Neural cell (in vitro differentiated cells): ENCODE measurements around the gene SGTA.

Experiments
- CTCF ChIP-seq: fragments of 450-650 bp; IDR thresholded peaks from 2 replicates; pipeline ENCODE4 v1.5.1; 2014; ENCODE audit warnings: antibody characterized with exemption, mild to moderate bottlenecking, moderate library complexity; ENCODE audit not compliant: poor library complexity, severe bottlenecking
- EP300 ChIP-seq: fragments of 450-650 bp; conservative IDR thresholded peaks from 2 replicates; pipeline ENCODE4 v1.6.1; 2014; ENCODE audit warnings: antibody characterized with exemption, mild to moderate bottlenecking, moderate library complexity; ENCODE audit not compliant: poor library complexity, severe bottlenecking
- EZH2 ChIP-seq: fragments of 200-600, 300-800 bp; shearing (Covaris generic), sonication (generic); IDR thresholded peaks from 2 replicates; pipeline ENCODE4 v1.6.1; 2014; ENCODE audit warnings: antibody characterized with exemption, low read length, borderline replicate concordance, mild to moderate bottlenecking; ENCODE audit not compliant: insufficient read depth, poor library complexity, severe bottlenecking
- MXI1 ChIP-seq: fragments of 450-650 bp; conservative IDR thresholded peaks from 2 replicates; pipeline ENCODE4 v1.6.1; 2014; ENCODE audit warnings: antibody characterized with exemption, mild to moderate bottlenecking; ENCODE audit not compliant: poor library complexity, severe bottlenecking
- POLR2AphosphoS5 ChIP-seq: IDR thresholded peaks from 2 replicates; pipeline ENCODE4 v1.6.1; 2012
- RAD21 ChIP-seq: fragments of 450-650 bp; conservative IDR thresholded peaks from 2 replicates; pipeline ENCODE4 v1.6.1; 2014; ENCODE audit warnings: antibody characterized with exemption, mild to moderate bottlenecking, moderate library complexity
- SMC3 ChIP-seq: fragments of 450-650 bp; conservative IDR thresholded peaks from 2 replicates; pipeline ENCODE4 v1.6.1; 2014; ENCODE audit warnings: antibody characterized with exemption, mild to moderate bottlenecking, moderate library complexity; ENCODE audit not compliant: poor library complexity
- TAF1 ChIP-seq: IDR thresholded peaks from 2 replicates; pipeline ENCODE4 v1.6.1; 2012; ENCODE audit warnings: low read depth
- TF ChIP-seq, protein P1 (sequence below): IDR thresholded peaks from 2 replicates; pipeline ENCODE4 v1.6.1; 2012; ENCODE audit warnings: borderline replicate concordance

GRCh38 chr19:2747349-2747748 lies 35.7 kb downstream of the SGTA start:
- TF ChIP-seq CTCF (no peak), EZH2 (no peak), RAD21 (no peak), TAF1 (no peak), MXI1 (no peak), EP300 (no peak), POLR2AphosphoS5 (no peak), SMC3 (no peak)
- TF ChIP-seq, protein P1, sequence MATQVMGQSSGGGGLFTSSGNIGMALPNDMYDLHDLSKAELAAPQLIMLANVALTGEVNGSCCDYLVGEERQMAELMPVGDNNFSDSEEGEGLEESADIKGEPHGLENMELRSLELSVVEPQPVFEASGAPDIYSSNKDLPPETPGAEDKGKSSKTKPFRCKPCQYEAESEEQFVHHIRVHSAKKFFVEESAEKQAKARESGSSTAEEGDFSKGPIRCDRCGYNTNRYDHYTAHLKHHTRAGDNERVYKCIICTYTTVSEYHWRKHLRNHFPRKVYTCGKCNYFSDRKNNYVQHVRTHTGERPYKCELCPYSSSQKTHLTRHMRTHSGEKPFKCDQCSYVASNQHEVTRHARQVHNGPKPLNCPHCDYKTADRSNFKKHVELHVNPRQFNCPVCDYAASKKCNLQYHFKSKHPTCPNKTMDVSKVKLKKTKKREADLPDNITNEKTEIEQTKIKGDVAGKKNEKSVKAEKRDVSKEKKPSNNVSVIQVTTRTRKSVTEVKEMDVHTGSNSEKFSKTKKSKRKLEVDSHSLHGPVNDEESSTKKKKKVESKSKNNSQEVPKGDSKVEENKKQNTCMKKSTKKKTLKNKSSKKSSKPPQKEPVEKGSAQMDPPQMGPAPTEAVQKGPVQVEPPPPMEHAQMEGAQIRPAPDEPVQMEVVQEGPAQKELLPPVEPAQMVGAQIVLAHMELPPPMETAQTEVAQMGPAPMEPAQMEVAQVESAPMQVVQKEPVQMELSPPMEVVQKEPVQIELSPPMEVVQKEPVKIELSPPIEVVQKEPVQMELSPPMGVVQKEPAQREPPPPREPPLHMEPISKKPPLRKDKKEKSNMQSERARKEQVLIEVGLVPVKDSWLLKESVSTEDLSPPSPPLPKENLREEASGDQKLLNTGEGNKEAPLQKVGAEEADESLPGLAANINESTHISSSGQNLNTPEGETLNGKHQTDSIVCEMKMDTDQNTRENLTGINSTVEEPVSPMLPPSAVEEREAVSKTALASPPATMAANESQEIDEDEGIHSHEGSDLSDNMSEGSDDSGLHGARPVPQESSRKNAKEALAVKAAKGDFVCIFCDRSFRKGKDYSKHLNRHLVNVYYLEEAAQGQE, result no peak
